ENCODE results near the gene OR1L4.

Gene OR1L4

GRCh38 chr9:122723690-122724089 is at the start of gene OR1L4:
Gene OR1L4 (plus strand): TSS chr9:122723990. CDS start chr9:122723990, 0 bp downstream.
- no peak for DNase-seq

DNA sequence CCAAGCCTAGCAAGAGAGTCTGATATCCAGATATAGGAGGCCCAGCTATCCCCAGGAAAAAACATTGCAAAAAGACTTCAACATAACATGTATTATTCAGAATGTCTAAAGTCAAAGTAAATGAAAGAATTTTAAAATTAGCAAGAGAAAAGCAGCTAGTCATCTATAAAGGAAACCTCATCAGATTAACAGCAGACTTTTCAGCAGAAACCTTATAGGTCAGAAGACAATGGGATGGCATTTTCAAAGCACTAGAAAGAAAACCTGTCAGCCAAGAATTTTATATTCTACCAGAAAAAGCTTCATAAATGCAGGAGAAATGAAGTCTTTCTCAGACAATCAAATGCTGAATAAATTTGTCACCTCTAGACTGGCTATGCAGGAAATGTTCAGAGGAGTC is 38.9 kb upstream of the OR1L4 start:
- DNase-seq = no peak

- no peak for DNase-seq
Measured at GRCh38 chr9:122695696-122696095, 28.1 kb upstream of the OR1L4 start.

DNA sequence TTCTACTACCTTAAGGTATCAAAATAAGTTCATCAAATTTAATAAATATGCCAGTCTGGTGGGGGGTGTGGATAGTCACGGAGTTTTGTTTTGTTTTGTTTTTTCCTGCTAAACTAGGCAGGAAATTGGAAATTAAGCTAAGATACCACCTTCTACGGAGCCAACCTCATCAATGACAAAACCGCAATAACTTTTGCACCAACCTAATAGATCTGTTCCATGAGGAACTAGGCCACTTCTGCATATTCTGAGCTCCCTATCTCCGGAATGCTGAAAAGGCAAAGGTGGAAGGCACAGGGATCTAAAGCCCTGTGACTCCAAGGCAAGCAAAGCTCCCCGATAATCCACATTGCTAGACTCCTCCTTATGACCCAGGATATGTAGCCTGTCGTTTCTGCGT is 5.8 kb upstream of the OR1L4 start:
- DNase-seq = no peak

DNA sequence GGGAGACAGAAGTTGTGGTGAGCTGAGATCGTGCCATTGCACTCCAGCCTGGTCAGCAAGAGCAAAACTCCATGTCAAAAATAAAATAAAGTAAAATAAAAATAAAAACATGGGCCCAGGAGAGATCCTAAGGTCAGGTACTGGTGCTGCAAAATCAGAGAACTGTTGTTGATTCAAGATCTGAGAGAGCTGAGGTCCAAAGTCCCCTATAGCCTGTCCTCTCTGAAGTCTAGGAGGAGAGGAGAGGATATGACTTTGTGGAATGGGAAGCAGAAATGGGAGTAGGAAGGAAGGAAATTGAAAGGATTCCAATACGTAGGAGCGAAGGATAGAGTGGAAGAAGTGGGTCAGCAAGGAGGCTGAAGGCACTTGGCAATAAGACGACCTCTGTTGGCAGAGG is 4.6 kb upstream of the OR1L4 start:
- no peak for DNase-seq

DNA sequence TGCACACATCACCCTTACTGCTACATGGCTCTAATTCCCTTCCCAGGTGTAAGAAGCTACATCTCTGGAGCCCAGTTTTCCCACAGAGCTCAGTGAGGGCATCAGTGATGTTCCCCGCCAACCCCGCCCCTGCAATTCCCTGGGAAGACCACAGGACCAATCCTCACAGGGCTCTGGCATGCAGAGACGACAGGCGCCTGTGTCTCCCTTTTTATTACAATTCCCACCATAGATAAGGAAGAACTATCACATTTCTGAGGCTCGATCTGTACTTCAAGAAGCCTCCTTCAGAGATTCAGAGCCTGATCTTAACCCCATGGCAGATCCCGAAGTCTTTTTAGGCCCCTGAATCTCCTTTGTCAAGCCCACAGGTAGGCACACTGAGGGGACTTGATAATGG is 18.2 kb downstream of the OR1L4 start, which contains the start of gene OR1L6:
TSS of gene OR1L6 (plus strand) at position 301 of the 400 bp plus-strand sequence. CDS start 7,545 bp downstream, outside the sequence.
- DNase-seq = no peak

- DNase-seq = no peak
Measured at GRCh38 chr9:122754825-122755224, 31.0 kb downstream of the OR1L4 start.

GRCh38 chr9:122767817-122768216 is 44.0 kb downstream of the OR1L4 start:
- DNase-seq = no peak

Data from NCI-H748 treated with DMSO at 0.1 percent for 48 hours (cell line).